Panc1 (cell line): ENCODE data around the gene MYO16. TPM values are rescaled to one million over a fixed set of nuclear protein-coding genes. Genes with fewer than 3 reads are reported as not detected.

ENCODE experiments used
- ATAC-seq: fragments of 200-7000 bp; cut with Tn5 transposase; 2 replicates; pipeline ENCODE4 v1.9.1; 2020; ENCODE audit warnings: mild to moderate bottlenecking, moderate library complexity
- BruUV-seq: library from RNA; stranded (reverse); fragments of 400-500 nt; replicated peaks from 2 replicates; lab custom pipeline; 2021; lab: Mats Ljungman, UMichigan
- CTCF ChIA-PET: fragments of 300-600 bp; sonication (Branson Sonifier 250); formaldehyde crosslinking; loops from one replicate; lab custom pipeline; 2022; ENCODE audit warnings: antibody characterized with exemption; lab: Charles Lee
- POLR2A ChIA-PET: fragments of 300-600 bp; sonication (Branson Sonifier 250); formaldehyde crosslinking; loops from one replicate; lab custom pipeline; 2022; ENCODE audit warnings: antibody characterized with exemption; lab: Charles Lee
- DNase-seq: peaks from one replicate; pipeline ENCODE4 v3.0.0-alpha.2; 2010; ENCODE audit warnings: low read depth, low spot score
- H3K27ac ChIP-seq: 2 replicates; pipeline ENCODE4 v1.5.1; 2011; ENCODE audit warnings: mild to moderate bottlenecking, low read length, inconsistent platforms
- H3K27me3 ChIP-seq: fragments of 200-500 bp; sonication (Bioruptor generic); 2 replicates; pipeline ENCODE4 v1.6.0; 2014; ENCODE audit warnings: low read length, inconsistent platforms; ENCODE audit not compliant: control insufficient read depth, insufficient read depth
- H3K36me3 ChIP-seq: fragments of 200-500 bp; sonication (Bioruptor generic); 2 replicates; pipeline ENCODE4 v1.5.1; 2014; ENCODE audit warnings: inconsistent platforms, mild to moderate bottlenecking, low read length, moderate library complexity; ENCODE audit not compliant: control insufficient read depth, insufficient read depth
- H3K4me1 ChIP-seq: 2 replicates; pipeline ENCODE4 v1.5.1; 2011; ENCODE audit warnings: inconsistent platforms, mild to moderate bottlenecking, low read length, moderate library complexity; ENCODE audit not compliant: control insufficient read depth, insufficient read depth
- H3K4me3 ChIP-seq, 2 experiments: 2 replicates each; pipeline ENCODE4 v1.5.1; 2011 to 2012; ENCODE audit warnings: low read depth in 2 of 2, low read length in 2 of 2, mild to moderate bottlenecking in 2 of 2, inconsistent platforms in 1 of 2, moderate library complexity in 1 of 2
- H3K9me3 ChIP-seq: fragments of 200-500 bp; sonication (Bioruptor generic); 2 replicates; pipeline ENCODE4 v1.5.1; 2014; ENCODE audit warnings: low read depth, mild to moderate bottlenecking, inconsistent platforms, low read length, moderate library complexity; ENCODE audit not compliant: control insufficient read depth, insufficient read depth
- CTCF ChIP-seq: fragments of 450-650 bp; IDR thresholded peaks from 2 replicates; pipeline ENCODE4 v1.5.1; 2017; ENCODE audit warnings: mild to moderate bottlenecking
- POLR2AphosphoS5 ChIP-seq: IDR thresholded peaks from 2 replicates; pipeline ENCODE4 v1.6.1; 2012; ENCODE audit warnings: mild to moderate bottlenecking, low read depth, low read length, moderate library complexity
- SIN3A ChIP-seq: IDR thresholded peaks from 2 replicates; pipeline ENCODE4 v1.6.1; 2012; ENCODE audit warnings: low read depth, mild to moderate bottlenecking, low read length, moderate library complexity, borderline replicate concordance; ENCODE audit not compliant: insufficient read depth
- TCF7L2 ChIP-seq: IDR thresholded peaks from 2 replicates; pipeline ENCODE4 v1.6.1; 2011; ENCODE audit warnings: mild to moderate bottlenecking, low read depth, low read length, inconsistent platforms
- in situ Hi-C: cut with HindIII; loops from 2 replicates; pipeline ENCODE4 v1.10.0; 2016; ENCODE audit warnings: low sequenced_read_pairs, low pct_unique_long_range_greater_than_20kb
- intact Hi-C: fragments of 100-400 bp; cut with micrococcal nuclease; formaldehyde crosslinking; loops from one replicate; pipeline ENCODE4 v1.10.0; 2022; ENCODE audit not compliant: unreplicated experiment
- total RNA-seq: library from RNA; stranded (reverse); gene quantifications from one replicate; pipeline ENCODE4 v1.2.1, GENCODE V29; 2021; ENCODE audit not compliant: unreplicated experiment
- TF ChIP-seq, protein P1 (sequence below), 2 experiments: IDR thresholded peaks; 2 replicates each; pipeline ENCODE4 v1.6.1; 2011 to 2012; ENCODE audit warnings: low read depth in 2 of 2, control low read depth in 1 of 2, low read length in 1 of 2, mild to moderate bottlenecking in 1 of 2, moderate library complexity in 1 of 2; ENCODE audit not compliant: insufficient read depth in 1 of 2

Gene MYO16
- total RNA-seq, 1 experiment from 2014 or later, result 0.08 TPM

DNA sequence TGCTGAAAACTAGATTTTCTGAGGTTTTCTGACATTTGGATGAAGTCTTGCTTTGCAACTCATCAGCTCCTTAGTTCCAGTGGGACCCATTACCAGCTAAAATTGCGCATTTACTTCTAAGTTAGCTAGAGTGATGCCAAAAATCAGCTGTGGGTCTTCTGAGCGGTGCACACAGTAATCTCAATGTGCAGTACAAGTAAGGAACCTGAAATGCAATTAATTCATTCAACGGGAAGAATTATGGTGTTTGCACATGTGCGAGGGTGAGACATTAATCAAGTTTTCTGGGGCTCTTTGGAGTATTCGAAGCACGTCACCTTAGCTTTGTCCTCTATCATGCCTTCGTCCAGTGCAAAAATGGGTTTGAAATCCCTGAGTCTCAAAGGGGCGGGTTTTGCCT lies 146.2 kb downstream of the MYO16 start:
- no TSS peak for BruUV-seq
- TF ChIP-seq CTCF, result no peak
- TF ChIP-seq SIN3A, result no peak
- TF ChIP-seq POLR2AphosphoS5, result no peak
- TF ChIP-seq, protein P1, sequence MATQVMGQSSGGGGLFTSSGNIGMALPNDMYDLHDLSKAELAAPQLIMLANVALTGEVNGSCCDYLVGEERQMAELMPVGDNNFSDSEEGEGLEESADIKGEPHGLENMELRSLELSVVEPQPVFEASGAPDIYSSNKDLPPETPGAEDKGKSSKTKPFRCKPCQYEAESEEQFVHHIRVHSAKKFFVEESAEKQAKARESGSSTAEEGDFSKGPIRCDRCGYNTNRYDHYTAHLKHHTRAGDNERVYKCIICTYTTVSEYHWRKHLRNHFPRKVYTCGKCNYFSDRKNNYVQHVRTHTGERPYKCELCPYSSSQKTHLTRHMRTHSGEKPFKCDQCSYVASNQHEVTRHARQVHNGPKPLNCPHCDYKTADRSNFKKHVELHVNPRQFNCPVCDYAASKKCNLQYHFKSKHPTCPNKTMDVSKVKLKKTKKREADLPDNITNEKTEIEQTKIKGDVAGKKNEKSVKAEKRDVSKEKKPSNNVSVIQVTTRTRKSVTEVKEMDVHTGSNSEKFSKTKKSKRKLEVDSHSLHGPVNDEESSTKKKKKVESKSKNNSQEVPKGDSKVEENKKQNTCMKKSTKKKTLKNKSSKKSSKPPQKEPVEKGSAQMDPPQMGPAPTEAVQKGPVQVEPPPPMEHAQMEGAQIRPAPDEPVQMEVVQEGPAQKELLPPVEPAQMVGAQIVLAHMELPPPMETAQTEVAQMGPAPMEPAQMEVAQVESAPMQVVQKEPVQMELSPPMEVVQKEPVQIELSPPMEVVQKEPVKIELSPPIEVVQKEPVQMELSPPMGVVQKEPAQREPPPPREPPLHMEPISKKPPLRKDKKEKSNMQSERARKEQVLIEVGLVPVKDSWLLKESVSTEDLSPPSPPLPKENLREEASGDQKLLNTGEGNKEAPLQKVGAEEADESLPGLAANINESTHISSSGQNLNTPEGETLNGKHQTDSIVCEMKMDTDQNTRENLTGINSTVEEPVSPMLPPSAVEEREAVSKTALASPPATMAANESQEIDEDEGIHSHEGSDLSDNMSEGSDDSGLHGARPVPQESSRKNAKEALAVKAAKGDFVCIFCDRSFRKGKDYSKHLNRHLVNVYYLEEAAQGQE (IDR thresholded peaks at IDR 0.05; ENCODE audit: insufficient read depth in 1 of 2, low read depth in 2 of 2, low read length in 1 of 2), result no peak
- no peak for TF ChIP-seq TCF7L2
- Histone ChIP-seq H3K9me3 (no peaks in the 10 kb centered on the region), H3K4me3 (no peak overlapping the region), H3K36me3 (no peaks in the 10 kb centered on the region), H3K4me1 (no peaks in the 10 kb centered on the region), H3K27me3 (no peaks in the 10 kb centered on the region), H3K27ac (no peak overlapping the region)
- in situ Hi-C loops, result no loop called here
- ChIA-PET POLR2A (no interaction called here), CTCF (no interaction called here)
- no peak for ATAC-seq
- intact Hi-C loops, result no loop called here
- no peak for DNase-seq

DNA sequence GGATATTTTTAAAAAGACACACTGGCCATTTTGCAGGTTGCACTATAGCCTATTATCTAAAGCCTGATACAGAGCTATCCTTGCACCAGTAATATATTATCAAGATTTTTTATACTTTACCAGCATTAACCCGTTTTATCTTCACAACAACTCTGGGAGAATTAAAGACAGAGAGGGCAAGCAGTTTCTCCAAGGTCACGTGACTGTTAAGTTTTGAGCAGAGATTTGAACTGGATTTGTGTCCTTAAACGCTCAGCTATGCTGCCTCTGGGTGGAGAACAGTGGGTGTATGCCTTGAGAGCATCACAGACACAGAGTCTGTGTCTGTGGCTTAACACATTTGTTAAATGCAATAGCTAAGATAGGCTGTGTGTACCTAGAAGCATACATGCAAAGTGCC lies 147.2 kb downstream of the MYO16 start:
- no peak for DNase-seq
- Histone ChIP-seq H3K27me3 (no peaks in the 10 kb centered on the region), H3K9me3 (no peaks in the 10 kb centered on the region), H3K4me1 (no peaks in the 10 kb centered on the region), H3K27ac (no peak overlapping the region), H3K4me3 (no peak overlapping the region), H3K36me3 (no peaks in the 10 kb centered on the region)
- ChIA-PET CTCF (no interaction called here), POLR2A (no interaction called here)
- in situ Hi-C loops (no loop called here), intact Hi-C loops (no loop called here)
- BruUV-seq, result no TSS peak
- no peak for ATAC-seq
- TF ChIP-seq CTCF (no peak), SIN3A (no peak), TCF7L2 (no peak), POLR2AphosphoS5 (no peak)
- TF ChIP-seq, protein P1 (IDR thresholded peaks at IDR 0.05; ENCODE audit: insufficient read depth in 1 of 2, low read depth in 2 of 2, low read length in 1 of 2), result no peak
